Liver (tissue), 3 donors: ENCODE data around the gene EZH1.

Experiments used
- EGR1 ChIP-seq, 2 donors: IDR thresholded peaks; 2 replicates each; pipeline ENCODE4 v1.6.1; 2016 to 2018; ENCODE audit warnings: antibody characterized with exemption in 2 of 2, low read depth in 2 of 2
- NR2F2 ChIP-seq: IDR thresholded peaks from 2 replicates; pipeline ENCODE4 v1.6.1; 2016; ENCODE audit warnings: antibody characterized with exemption
- RAD21 ChIP-seq, 2 donors: IDR thresholded peaks; 2 replicates each; pipeline ENCODE4 v1.6.1; 2016; ENCODE audit warnings: antibody characterized with exemption in 2 of 2, mild to moderate bottlenecking in 2 of 2
- SP1 ChIP-seq: IDR thresholded peaks from 2 replicates; pipeline ENCODE4 v1.6.1; 2018; ENCODE audit warnings: antibody characterized with exemption, mild to moderate bottlenecking
- TAF1 ChIP-seq: conservative IDR thresholded peaks from 2 replicates; pipeline ENCODE4 v1.6.1; 2016; ENCODE audit warnings: antibody characterized with exemption, mild to moderate bottlenecking
- YY1 ChIP-seq: IDR thresholded peaks from 2 replicates; pipeline ENCODE4 v1.6.1; 2016; ENCODE audit warnings: antibody characterized with exemption, mild to moderate bottlenecking
- TF ChIP-seq, protein P1 (sequence below): fragments of 150-350 bp; IDR thresholded peaks from 2 replicates; pipeline ENCODE4 v1.5.1; 2017; ENCODE audit warnings: improper control_type of control experiment, low read depth, low read length; ENCODE audit not compliant: missing input control
- TF ChIP-seq, protein P2 (sequence below): IDR thresholded peaks from 2 replicates; pipeline ENCODE4 v1.6.1; 2016; ENCODE audit warnings: antibody characterized with exemption
- TF ChIP-seq, protein P3 (sequence below): IDR thresholded peaks from 2 replicates; pipeline ENCODE4 v1.6.1; 2016; ENCODE audit warnings: antibody characterized with exemption, mild to moderate bottlenecking
- TF ChIP-seq, protein P4 (sequence below): IDR thresholded peaks from 2 replicates; pipeline ENCODE4 v1.6.1; 2016; ENCODE audit warnings: antibody characterized with exemption
- donor health status: healthy.
- donor health status: healthy.

DNA sequence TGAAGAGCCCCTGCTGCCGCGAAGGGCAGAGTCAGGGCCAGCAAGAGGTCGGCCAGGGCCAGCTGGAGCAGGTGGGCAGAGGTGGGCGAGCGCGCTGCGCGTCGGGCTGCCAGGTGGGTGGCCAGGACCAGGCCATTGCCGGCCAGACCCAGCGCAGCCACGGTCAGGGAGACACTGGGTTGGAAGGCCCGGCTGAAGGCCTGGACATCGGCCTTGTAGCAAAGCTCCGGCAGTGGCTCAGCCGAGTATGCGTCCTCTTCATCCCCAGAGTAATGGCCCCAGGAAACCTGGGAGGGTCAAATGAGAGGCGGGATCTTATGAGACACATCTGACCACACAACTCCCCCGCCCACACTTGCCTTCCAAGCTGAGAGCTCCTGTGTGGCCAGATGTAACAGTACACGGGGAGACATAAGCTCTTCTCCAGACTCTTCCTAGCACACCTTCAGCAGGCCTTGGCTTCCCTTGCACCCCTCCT is 64.5 kb downstream of the EZH1 start:
- TF ChIP-seq, protein P1, sequence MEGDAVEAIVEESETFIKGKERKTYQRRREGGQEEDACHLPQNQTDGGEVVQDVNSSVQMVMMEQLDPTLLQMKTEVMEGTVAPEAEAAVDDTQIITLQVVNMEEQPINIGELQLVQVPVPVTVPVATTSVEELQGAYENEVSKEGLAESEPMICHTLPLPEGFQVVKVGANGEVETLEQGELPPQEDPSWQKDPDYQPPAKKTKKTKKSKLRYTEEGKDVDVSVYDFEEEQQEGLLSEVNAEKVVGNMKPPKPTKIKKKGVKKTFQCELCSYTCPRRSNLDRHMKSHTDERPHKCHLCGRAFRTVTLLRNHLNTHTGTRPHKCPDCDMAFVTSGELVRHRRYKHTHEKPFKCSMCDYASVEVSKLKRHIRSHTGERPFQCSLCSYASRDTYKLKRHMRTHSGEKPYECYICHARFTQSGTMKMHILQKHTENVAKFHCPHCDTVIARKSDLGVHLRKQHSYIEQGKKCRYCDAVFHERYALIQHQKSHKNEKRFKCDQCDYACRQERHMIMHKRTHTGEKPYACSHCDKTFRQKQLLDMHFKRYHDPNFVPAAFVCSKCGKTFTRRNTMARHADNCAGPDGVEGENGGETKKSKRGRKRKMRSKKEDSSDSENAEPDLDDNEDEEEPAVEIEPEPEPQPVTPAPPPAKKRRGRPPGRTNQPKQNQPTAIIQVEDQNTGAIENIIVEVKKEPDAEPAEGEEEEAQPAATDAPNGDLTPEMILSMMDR = no peak
- no peak for TF ChIP-seq YY1
- TF ChIP-seq EGR1 (IDR thresholded peaks at IDR 0.05; ENCODE audit: low read depth in 2 of 2) = no peak
- TF ChIP-seq, protein P2, sequence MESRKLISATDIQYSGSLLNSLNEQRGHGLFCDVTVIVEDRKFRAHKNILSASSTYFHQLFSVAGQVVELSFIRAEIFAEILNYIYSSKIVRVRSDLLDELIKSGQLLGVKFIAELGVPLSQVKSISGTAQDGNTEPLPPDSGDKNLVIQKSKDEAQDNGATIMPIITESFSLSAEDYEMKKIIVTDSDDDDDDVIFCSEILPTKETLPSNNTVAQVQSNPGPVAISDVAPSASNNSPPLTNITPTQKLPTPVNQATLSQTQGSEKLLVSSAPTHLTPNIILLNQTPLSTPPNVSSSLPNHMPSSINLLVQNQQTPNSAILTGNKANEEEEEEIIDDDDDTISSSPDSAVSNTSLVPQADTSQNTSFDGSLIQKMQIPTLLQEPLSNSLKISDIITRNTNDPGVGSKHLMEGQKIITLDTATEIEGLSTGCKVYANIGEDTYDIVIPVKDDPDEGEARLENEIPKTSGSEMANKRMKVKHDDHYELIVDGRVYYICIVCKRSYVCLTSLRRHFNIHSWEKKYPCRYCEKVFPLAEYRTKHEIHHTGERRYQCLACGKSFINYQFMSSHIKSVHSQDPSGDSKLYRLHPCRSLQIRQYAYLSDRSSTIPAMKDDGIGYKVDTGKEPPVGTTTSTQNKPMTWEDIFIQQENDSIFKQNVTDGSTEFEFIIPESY = no peak
- TF ChIP-seq NR2F2 = no peak
- TF ChIP-seq RAD21 (IDR thresholded peaks at IDR 0.05) = no peak
- TF ChIP-seq, protein P3, sequence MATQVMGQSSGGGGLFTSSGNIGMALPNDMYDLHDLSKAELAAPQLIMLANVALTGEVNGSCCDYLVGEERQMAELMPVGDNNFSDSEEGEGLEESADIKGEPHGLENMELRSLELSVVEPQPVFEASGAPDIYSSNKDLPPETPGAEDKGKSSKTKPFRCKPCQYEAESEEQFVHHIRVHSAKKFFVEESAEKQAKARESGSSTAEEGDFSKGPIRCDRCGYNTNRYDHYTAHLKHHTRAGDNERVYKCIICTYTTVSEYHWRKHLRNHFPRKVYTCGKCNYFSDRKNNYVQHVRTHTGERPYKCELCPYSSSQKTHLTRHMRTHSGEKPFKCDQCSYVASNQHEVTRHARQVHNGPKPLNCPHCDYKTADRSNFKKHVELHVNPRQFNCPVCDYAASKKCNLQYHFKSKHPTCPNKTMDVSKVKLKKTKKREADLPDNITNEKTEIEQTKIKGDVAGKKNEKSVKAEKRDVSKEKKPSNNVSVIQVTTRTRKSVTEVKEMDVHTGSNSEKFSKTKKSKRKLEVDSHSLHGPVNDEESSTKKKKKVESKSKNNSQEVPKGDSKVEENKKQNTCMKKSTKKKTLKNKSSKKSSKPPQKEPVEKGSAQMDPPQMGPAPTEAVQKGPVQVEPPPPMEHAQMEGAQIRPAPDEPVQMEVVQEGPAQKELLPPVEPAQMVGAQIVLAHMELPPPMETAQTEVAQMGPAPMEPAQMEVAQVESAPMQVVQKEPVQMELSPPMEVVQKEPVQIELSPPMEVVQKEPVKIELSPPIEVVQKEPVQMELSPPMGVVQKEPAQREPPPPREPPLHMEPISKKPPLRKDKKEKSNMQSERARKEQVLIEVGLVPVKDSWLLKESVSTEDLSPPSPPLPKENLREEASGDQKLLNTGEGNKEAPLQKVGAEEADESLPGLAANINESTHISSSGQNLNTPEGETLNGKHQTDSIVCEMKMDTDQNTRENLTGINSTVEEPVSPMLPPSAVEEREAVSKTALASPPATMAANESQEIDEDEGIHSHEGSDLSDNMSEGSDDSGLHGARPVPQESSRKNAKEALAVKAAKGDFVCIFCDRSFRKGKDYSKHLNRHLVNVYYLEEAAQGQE = no peak
- TF ChIP-seq, protein P4, sequence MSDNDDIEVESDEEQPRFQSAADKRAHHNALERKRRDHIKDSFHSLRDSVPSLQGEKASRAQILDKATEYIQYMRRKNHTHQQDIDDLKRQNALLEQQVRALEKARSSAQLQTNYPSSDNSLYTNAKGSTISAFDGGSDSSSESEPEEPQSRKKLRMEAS = no peak
- no peak for TF ChIP-seq TAF1
- TF ChIP-seq SP1 = no peak
